HCT116 (cell line): ENCODE measurements around the gene ZFP36L2.

Source experiments
- CEBPB ChIP-seq: IDR thresholded peaks from 2 replicates; pipeline ENCODE4 v1.6.1; 2012; ENCODE audit warnings: low read depth
- CTCF ChIP-seq, 3 experiments: fragments of 200-600 bp in 1 of 3; sonication (generic) in 1 of 3; IDR thresholded peaks in 2 of 3; conservative IDR thresholded peaks in 1 of 3; 2 replicates each; pipeline ENCODE4 v1.5.1; 2012 to 2017; ENCODE audit warnings: low read depth in 2 of 3, low read length in 2 of 3, antibody characterized with exemption in 1 of 3, borderline replicate concordance in 1 of 3, control low read depth in 1 of 3, mild to moderate bottlenecking in 1 of 3, mixed read lengths in 1 of 3, mixed run types in 1 of 3, moderate library complexity in 1 of 3; ENCODE audit not compliant: insufficient read depth in 1 of 3
- EGR1 ChIP-seq: IDR thresholded peaks from 2 replicates; pipeline ENCODE4 v1.6.1; 2012; ENCODE audit warnings: low read depth
- EZH2 ChIP-seq: fragments of 200-600 bp; sonication (generic); IDR thresholded peaks from 2 replicates; pipeline ENCODE4 v1.6.1; 2017; ENCODE audit warnings: antibody characterized with exemption, mixed run types
- EZH2phosphoT487 ChIP-seq: fragments of 200-600 bp; IDR thresholded peaks from 2 replicates; pipeline ENCODE4 v1.6.1; 2018; ENCODE audit warnings: antibody characterized with exemption, borderline replicate concordance
- FOSL1 ChIP-seq: IDR thresholded peaks from 2 replicates; pipeline ENCODE4 v1.6.1; 2012; ENCODE audit warnings: low read depth
- MAX ChIP-seq: IDR thresholded peaks from 2 replicates; pipeline ENCODE4 v1.6.1; 2012
- POLR2A ChIP-seq: IDR thresholded peaks from 2 replicates; pipeline ENCODE4 v1.7.0; 2011; ENCODE audit warnings: borderline replicate concordance; ENCODE audit not compliant: insufficient read depth, insufficient read length; ENCODE audit errors: extremely low read depth
- POLR2AphosphoS5 ChIP-seq: IDR thresholded peaks from 2 replicates; pipeline ENCODE4 v1.6.1; 2011; ENCODE audit warnings: mild to moderate bottlenecking, low read depth, low read length, moderate library complexity
- RAD21 ChIP-seq: IDR thresholded peaks from 2 replicates; pipeline ENCODE4 v1.6.1; 2012; ENCODE audit warnings: low read depth, mild to moderate bottlenecking
- SIN3A ChIP-seq: IDR thresholded peaks from 2 replicates; pipeline ENCODE4 v1.6.1; 2012; ENCODE audit warnings: low read depth
- SP1 ChIP-seq: IDR thresholded peaks from 2 replicates; pipeline ENCODE4 v1.6.1; 2012; ENCODE audit warnings: low read depth
- ZFX ChIP-seq: fragments of 450-650 bp; IDR thresholded peaks from 2 replicates; pipeline ENCODE4 v1.6.1; 2017
- TF ChIP-seq, protein P1 (sequence below): IDR thresholded peaks from 2 replicates; pipeline ENCODE4 v1.6.1; 2012; ENCODE audit warnings: low read depth

DNA sequence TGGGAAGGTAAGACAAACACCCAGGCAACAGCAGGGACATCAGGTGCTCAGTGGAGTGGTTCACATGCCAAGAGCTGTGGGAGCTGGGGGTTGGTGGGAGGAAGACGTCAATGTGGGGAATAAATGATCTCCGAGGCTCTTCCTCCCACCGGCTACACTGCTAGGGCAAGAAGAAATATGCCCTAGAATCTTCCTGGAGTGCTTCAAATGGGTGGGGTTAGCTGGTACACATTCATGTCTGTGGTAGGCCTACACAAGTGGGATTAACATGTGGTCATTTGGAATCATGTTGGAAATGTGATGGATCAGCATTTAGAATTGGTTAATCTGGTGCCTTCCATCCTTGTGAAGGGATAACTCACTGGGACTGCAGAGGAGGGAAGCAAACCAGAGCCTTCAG, 12.4 kb upstream of the ZFP36L2 start:
- TF ChIP-seq SP1 = no peak
- no peak for TF ChIP-seq EZH2phosphoT487
- no peak for TF ChIP-seq CEBPB
- no peak for TF ChIP-seq MAX
- no peak for TF ChIP-seq POLR2AphosphoS5
- TF ChIP-seq POLR2A = no peak
- no peak for TF ChIP-seq CTCF (IDR thresholded peaks at IDR 0.05 in 2 of 3, conservative IDR thresholded peaks at IDR 0.05 in 1 of 3; ENCODE audit: borderline replicate concordance in 1 of 3, insufficient read depth in 1 of 3, low read depth in 2 of 3, low read length in 2 of 3)
- no peak for TF ChIP-seq EZH2
- TF ChIP-seq SIN3A = no peak
- no peak for TF ChIP-seq EGR1
- no peak for TF ChIP-seq RAD21
- TF ChIP-seq FOSL1 = no peak
- TF ChIP-seq, protein P1, sequence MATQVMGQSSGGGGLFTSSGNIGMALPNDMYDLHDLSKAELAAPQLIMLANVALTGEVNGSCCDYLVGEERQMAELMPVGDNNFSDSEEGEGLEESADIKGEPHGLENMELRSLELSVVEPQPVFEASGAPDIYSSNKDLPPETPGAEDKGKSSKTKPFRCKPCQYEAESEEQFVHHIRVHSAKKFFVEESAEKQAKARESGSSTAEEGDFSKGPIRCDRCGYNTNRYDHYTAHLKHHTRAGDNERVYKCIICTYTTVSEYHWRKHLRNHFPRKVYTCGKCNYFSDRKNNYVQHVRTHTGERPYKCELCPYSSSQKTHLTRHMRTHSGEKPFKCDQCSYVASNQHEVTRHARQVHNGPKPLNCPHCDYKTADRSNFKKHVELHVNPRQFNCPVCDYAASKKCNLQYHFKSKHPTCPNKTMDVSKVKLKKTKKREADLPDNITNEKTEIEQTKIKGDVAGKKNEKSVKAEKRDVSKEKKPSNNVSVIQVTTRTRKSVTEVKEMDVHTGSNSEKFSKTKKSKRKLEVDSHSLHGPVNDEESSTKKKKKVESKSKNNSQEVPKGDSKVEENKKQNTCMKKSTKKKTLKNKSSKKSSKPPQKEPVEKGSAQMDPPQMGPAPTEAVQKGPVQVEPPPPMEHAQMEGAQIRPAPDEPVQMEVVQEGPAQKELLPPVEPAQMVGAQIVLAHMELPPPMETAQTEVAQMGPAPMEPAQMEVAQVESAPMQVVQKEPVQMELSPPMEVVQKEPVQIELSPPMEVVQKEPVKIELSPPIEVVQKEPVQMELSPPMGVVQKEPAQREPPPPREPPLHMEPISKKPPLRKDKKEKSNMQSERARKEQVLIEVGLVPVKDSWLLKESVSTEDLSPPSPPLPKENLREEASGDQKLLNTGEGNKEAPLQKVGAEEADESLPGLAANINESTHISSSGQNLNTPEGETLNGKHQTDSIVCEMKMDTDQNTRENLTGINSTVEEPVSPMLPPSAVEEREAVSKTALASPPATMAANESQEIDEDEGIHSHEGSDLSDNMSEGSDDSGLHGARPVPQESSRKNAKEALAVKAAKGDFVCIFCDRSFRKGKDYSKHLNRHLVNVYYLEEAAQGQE = no peak
- TF ChIP-seq ZFX = no peak
